SIG-M5 treated with dmso at 0.1 percent for 504 hours (cell line): ENCODE data around the gene ANKFY1.
"Not testable (repeated sequence)": the region's sequence is repeated elsewhere in the genome, so short reads cannot be mapped to it uniquely, and the experiment has no call there.

Experiments
- DNase-seq: peaks from one replicate; lab custom pipeline; 2025; ENCODE audit not compliant: unreplicated experiment; lab: John Stamatoyannopoulos, UW

Gene ANKFY1

GRCh38 chr17:4221163-4221562 lies 42.6 kb downstream of the ANKFY1 start:
- DNase-seq = no peak

GRCh38 chr17:4220655-4221054 lies 43.1 kb downstream of the ANKFY1 start:
- no peak for DNase-seq

GRCh38 chr17:4219241-4219640 lies 44.5 kb downstream of the ANKFY1 start:
- no peak for DNase-seq

GRCh38 chr17:4215882-4216570 lies 47.8 kb downstream of the ANKFY1 start:
- no peak for DNase-seq

- DNase-seq = peak; percentile 6
Observed at GRCh38 chr17:4214157-4214556, 49.6 kb downstream of the ANKFY1 start.

- DNase-seq = no peak
Observed at GRCh38 chr17:4209611-4210010, 54.2 kb downstream of the ANKFY1 start.

- no peak for DNase-seq
Observed at GRCh38 chr17:4208238-4208637, 55.5 kb downstream of the ANKFY1 start.

GRCh38 chr17:4206962-4207361 lies 56.8 kb downstream of the ANKFY1 start:
- peak; percentile 21 for DNase-seq

GRCh38 chr17:4205917-4206316 lies 57.9 kb downstream of the ANKFY1 start:
- DNase-seq = no peak

- DNase-seq = no peak
Observed at GRCh38 chr17:4204710-4205173, 59.0 kb downstream of the ANKFY1 start.

GRCh38 chr17:4204190-4204589 lies 59.6 kb downstream of the ANKFY1 start:
- no peak for DNase-seq

GRCh38 chr17:4201226-4201625 lies 62.6 kb downstream of the ANKFY1 start:
- no peak for DNase-seq

- DNase-seq = peak; percentile 45
Observed at GRCh38 chr17:4199818-4200402, 63.9 kb downstream of the ANKFY1 start.

GRCh38 chr17:4198995-4199394 lies 64.8 kb downstream of the ANKFY1 start:
- no peak for DNase-seq

GRCh38 chr17:4195306-4195705 lies 68.5 kb downstream of the ANKFY1 start:
- DNase-seq = no peak

GRCh38 chr17:4194796-4195195 lies 69.0 kb downstream of the ANKFY1 start:
- no peak for DNase-seq

GRCh38 chr17:4190791-4191190 lies 73.0 kb downstream of the ANKFY1 start:
- DNase-seq = not testable (repeated sequence)

GRCh38 chr17:4189280-4189679 lies 74.5 kb downstream of the ANKFY1 start:
- no peak for DNase-seq

- DNase-seq = no peak
Observed at GRCh38 chr17:4188076-4188475, 75.7 kb downstream of the ANKFY1 start.

- DNase-seq = peak; percentile 21
Observed at GRCh38 chr17:4187076-4187475, 76.7 kb downstream of the ANKFY1 start.

- no peak for DNase-seq
Observed at GRCh38 chr17:4186357-4186881, 77.4 kb downstream of the ANKFY1 start.

- no peak for DNase-seq
Observed at GRCh38 chr17:4185656-4186055, 78.1 kb downstream of the ANKFY1 start.

GRCh38 chr17:4184811-4185210 lies 79.0 kb downstream of the ANKFY1 start:
- no peak for DNase-seq
